Keratinocyte (primary cell): Measurements from ENCODE around the gene GH1. TPM values are rescaled to one million over a fixed set of nuclear protein-coding genes. Genes with fewer than 3 reads are reported as not detected.

Experiments
- DNase-seq: peaks from one replicate; pipeline ENCODE4 v3.0.0-alpha.2; 2011; ENCODE audit warnings: low read depth, missing footprints, low spot score
- FAIRE-seq: peaks from 2 replicates; lab custom pipeline; 2011; peaks lifted over from hg19 to GRCh38; lab: Jason Lieb, UNC
- H2AFZ ChIP-seq: 2 replicates; pipeline ENCODE4 v1.6.0; 2012; ENCODE audit warnings: low read length, control low read depth, inconsistent platforms; ENCODE audit not compliant: control insufficient read depth
- H3K27ac ChIP-seq: 2 replicates; pipeline ENCODE4 v1.5.1; 2011; ENCODE audit warnings: low read length; ENCODE audit not compliant: control insufficient read depth, insufficient read depth
- H3K27me3 ChIP-seq: 3 replicates; pipeline ENCODE4 v1.6.0; 2011; ENCODE audit warnings: low read length; ENCODE audit not compliant: control insufficient read depth, insufficient read depth; ENCODE audit errors: extremely low read depth
- H3K36me3 ChIP-seq, 2 experiments: 2 replicates in 1 of 2; 3 replicates in 1 of 2; pipeline ENCODE4 v1.5.1; 2011; ENCODE audit warnings: low read length in 2 of 2, mild to moderate bottlenecking in 1 of 2; ENCODE audit not compliant: control insufficient read depth in 2 of 2, insufficient read depth in 2 of 2; ENCODE audit errors: extremely low read depth in 1 of 2
- H3K4me1 ChIP-seq: 3 replicates; pipeline ENCODE4 v1.5.1; 2011; ENCODE audit warnings: low read length; ENCODE audit not compliant: control insufficient read depth, insufficient read depth; ENCODE audit errors: extremely low read depth
- H3K4me2 ChIP-seq: 3 replicates; pipeline ENCODE4 v1.6.0; 2011; ENCODE audit warnings: low read depth, low read length; ENCODE audit not compliant: control insufficient read depth, insufficient read depth; ENCODE audit errors: extremely low read depth
- H3K4me3 ChIP-seq, 3 experiments: fragments of 200-600 bp in 1 of 3; sonication (generic) in 1 of 3; 2 replicates in 2 of 3; 3 replicates in 1 of 3; pipeline ENCODE4 v1.5.1; 2011 to 2016; ENCODE audit warnings: low read length in 3 of 3, mild to moderate bottlenecking in 3 of 3, control low read depth in 2 of 3, inconsistent platforms in 1 of 3, low read depth in 1 of 3, mixed read lengths in 1 of 3, mixed run types in 1 of 3, moderate library complexity in 1 of 3; ENCODE audit not compliant: control insufficient read depth in 2 of 3, insufficient read depth in 2 of 3; ENCODE audit errors: extremely low read depth in 1 of 3
- H3K79me2 ChIP-seq: 2 replicates; pipeline ENCODE4 v1.6.0; 2012; ENCODE audit warnings: low read length; ENCODE audit not compliant: control insufficient read depth, insufficient read depth
- H3K9ac ChIP-seq: 3 replicates; pipeline ENCODE4 v1.6.0; 2011; ENCODE audit warnings: low read length; ENCODE audit not compliant: control insufficient read depth, insufficient read depth; ENCODE audit errors: extremely low read depth
- H3K9me1 ChIP-seq: 3 replicates; pipeline ENCODE4 v1.6.0; 2011; ENCODE audit warnings: low read length; ENCODE audit not compliant: control insufficient read depth, insufficient read depth; ENCODE audit errors: extremely low read depth
- H3K9me3 ChIP-seq: 2 replicates; pipeline ENCODE4 v1.5.1; 2012; ENCODE audit warnings: low read depth, low read length; ENCODE audit not compliant: control insufficient read depth
- H4K20me1 ChIP-seq: 3 replicates; pipeline ENCODE4 v1.6.0; 2011; ENCODE audit warnings: low read length; ENCODE audit not compliant: control insufficient read depth, insufficient read depth; ENCODE audit errors: extremely low read depth
- EZH2 ChIP-seq: IDR thresholded peaks from one replicate; pipeline ENCODE4 v1.6.1; 2012; ENCODE audit warnings: inconsistent platforms, mild to moderate bottlenecking, low read length, moderate library complexity
- dilution Hi-C: fragments of 300-500 bp; cut with MboI; formaldehyde crosslinking; loops from one replicate; pipeline ENCODE4 v1.7.0; 2020; ENCODE audit warnings: low sequenced_read_pairs; ENCODE audit not compliant: extremely low pct_ligation_motif_present
- polyA plus RNA-seq, 5 experiments: library from polyadenylated mRNA; depleted of rRNA in 3 of 5; stranded (reverse) in 3 of 5; stranded (forward) in 1 of 5; unstranded in 1 of 5; fragments of >200 nt; gene quantifications; 1 replicate in 1 of 5; 2 replicates in 3 of 5; 3 replicates in 1 of 5; pipeline versions ENCODE4 v1.2.1 to v1.2.3, GENCODE V29; 2011 to 2012; ENCODE audit warnings: missing spikeins in 2 of 5, low read depth in 1 of 5, low replicate concordance in 1 of 5
- TF ChIP-seq, protein P1 (sequence below), 3 experiments: IDR thresholded peaks in 1 of 3; conservative IDR thresholded peaks in 1 of 3; optimal IDR thresholded peaks in 1 of 3; 2 replicates in 2 of 3; 3 replicates in 1 of 3; pipeline versions ENCODE3 to v1.5.1; 2011; ENCODE audit warnings: low read length in 3 of 3, mild to moderate bottlenecking in 3 of 3, moderate library complexity in 2 of 3, control low read depth in 1 of 3, inconsistent platforms in 1 of 3; ENCODE audit not compliant: insufficient read depth in 2 of 3; ENCODE audit errors: extremely low read depth in 1 of 3

Gene GH1
- polyA plus RNA-seq, 1 donor (not counting 4 experiments of a cell fraction or from before 2014, with no cell fraction given), result not detected

GRCh38 chr17:63934183-63935112 lies 15.8 kb upstream of the GH1 start:
- H3K27me3 ChIP-seq, result peaks cover 13% of the 10 kb centered on the region
- H3K4me1 ChIP-seq, result peaks cover 12% of the 10 kb centered on the region
- dilution Hi-C loops, result no loop called here
- no peak overlapping the region for H2AFZ ChIP-seq
- FAIRE-seq, result no peak
- DNase-seq, result no peak
- TF ChIP-seq, protein P1, sequence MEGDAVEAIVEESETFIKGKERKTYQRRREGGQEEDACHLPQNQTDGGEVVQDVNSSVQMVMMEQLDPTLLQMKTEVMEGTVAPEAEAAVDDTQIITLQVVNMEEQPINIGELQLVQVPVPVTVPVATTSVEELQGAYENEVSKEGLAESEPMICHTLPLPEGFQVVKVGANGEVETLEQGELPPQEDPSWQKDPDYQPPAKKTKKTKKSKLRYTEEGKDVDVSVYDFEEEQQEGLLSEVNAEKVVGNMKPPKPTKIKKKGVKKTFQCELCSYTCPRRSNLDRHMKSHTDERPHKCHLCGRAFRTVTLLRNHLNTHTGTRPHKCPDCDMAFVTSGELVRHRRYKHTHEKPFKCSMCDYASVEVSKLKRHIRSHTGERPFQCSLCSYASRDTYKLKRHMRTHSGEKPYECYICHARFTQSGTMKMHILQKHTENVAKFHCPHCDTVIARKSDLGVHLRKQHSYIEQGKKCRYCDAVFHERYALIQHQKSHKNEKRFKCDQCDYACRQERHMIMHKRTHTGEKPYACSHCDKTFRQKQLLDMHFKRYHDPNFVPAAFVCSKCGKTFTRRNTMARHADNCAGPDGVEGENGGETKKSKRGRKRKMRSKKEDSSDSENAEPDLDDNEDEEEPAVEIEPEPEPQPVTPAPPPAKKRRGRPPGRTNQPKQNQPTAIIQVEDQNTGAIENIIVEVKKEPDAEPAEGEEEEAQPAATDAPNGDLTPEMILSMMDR (optimal IDR thresholded peaks at IDR 0.05 in 1 of 3, IDR thresholded peaks at IDR 0.05 in 1 of 3, conservative IDR thresholded peaks at IDR 0.05 in 1 of 3; ENCODE audit: extremely low read depth in 1 of 3, insufficient read depth in 2 of 3, low read length in 3 of 3), result no peak
- no peak for TF ChIP-seq EZH2
- no peak overlapping the region for H3K4me3 ChIP-seq
- H3K79me2 ChIP-seq, result no peaks in the 10 kb centered on the region
- H4K20me1 ChIP-seq, result no peaks in the 10 kb centered on the region
- no peak overlapping the region for H3K4me2 ChIP-seq
- no peaks in the 10 kb centered on the region for H3K9me1 ChIP-seq
- H3K27ac ChIP-seq, result no peak overlapping the region
- H3K9me3 ChIP-seq, result no peaks in the 10 kb centered on the region
- no peak overlapping the region for H3K9ac ChIP-seq
- no peaks in the 10 kb centered on the region for H3K36me3 ChIP-seq

DNA sequence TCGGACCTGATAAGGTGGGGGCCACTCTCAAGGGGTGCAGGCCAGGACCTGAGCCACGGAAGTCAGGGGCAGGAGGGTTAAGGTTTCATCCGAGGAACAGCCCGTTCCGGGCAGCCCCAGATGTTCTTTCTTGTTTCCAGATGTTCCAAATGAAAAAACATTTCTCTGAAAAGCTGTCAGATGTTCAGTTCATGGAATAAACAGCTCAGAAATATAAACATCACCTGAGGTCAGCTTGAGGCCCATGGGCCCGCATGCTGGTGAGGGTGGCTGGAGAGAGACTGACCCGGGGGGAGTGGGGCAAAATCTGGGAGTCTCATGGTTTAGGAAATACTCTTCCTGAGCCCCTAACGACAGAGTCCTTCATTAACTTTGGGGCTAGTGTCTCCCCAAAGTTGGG lies 15.0 kb upstream of the GH1 start:
- no peak for TF ChIP-seq EZH2
- TF ChIP-seq, protein P1 (optimal IDR thresholded peaks at IDR 0.05 in 1 of 3, IDR thresholded peaks at IDR 0.05 in 1 of 3, conservative IDR thresholded peaks at IDR 0.05 in 1 of 3; ENCODE audit: extremely low read depth in 1 of 3, insufficient read depth in 2 of 3, low read length in 3 of 3), result no peak
- H3K36me3 ChIP-seq, result no peaks in the 10 kb centered on the region
- H3K79me2 ChIP-seq, result no peaks in the 10 kb centered on the region
- H3K4me3 ChIP-seq, result no peak overlapping the region
- H3K9me1 ChIP-seq, result no peaks in the 10 kb centered on the region
- peaks cover 12% of the 10 kb centered on the region for H3K4me1 ChIP-seq
- H3K4me2 ChIP-seq, result no peak overlapping the region
- no peaks in the 10 kb centered on the region for H4K20me1 ChIP-seq
- H3K27ac ChIP-seq, result no peak overlapping the region
- no peak overlapping the region for H2AFZ ChIP-seq
- no peak overlapping the region for H3K9ac ChIP-seq
- peaks cover 17% of the 10 kb centered on the region for H3K27me3 ChIP-seq
- H3K9me3 ChIP-seq, result no peaks in the 10 kb centered on the region
- FAIRE-seq (no peak), DNase-seq (no peak)
- dilution Hi-C loops, result no loop called here
